HG02981 (cell line): ENCODE measurements around the gene C6orf47.

Source experiments
- ATAC-seq: cut with Tn5 transposase; IDR thresholded peaks from one replicate; pipeline ENCODE4 v1.9.1; 2021; ENCODE audit warnings: mild to moderate bottlenecking, moderate library complexity; ENCODE audit not compliant: unreplicated experiment

The C6orf47 gene

GRCh38 chr6:31617010-31617409 lies 43.6 kb downstream of the C6orf47 start:
- ATAC-seq, result no peak

- ATAC-seq, result no peak
Observed at GRCh38 chr6:31615748-31616147, 44.8 kb downstream of the C6orf47 start.

- no peak for ATAC-seq
Observed at GRCh38 chr6:31614684-31615578, 45.6 kb downstream of the C6orf47 start, which contains the start of gene AIF1. AIF1 (plus strand) TSS chr6:31615234; CDS start chr6:31615330, 96 bp downstream.

- ATAC-seq, result no peak
Observed at GRCh38 chr6:31614075-31614619, 46.4 kb downstream of the C6orf47 start.

- ATAC-seq, result no peak
Observed at GRCh38 chr6:31610968-31611367, 49.6 kb downstream of the C6orf47 start.

GRCh38 chr6:31609519-31610406 lies 50.8 kb downstream of the C6orf47 start:
- no peak for ATAC-seq
